Loucy (cell line): ENCODE data around the gene MPZL3.

Source experiments
- EZH2phosphoT487 ChIP-seq: fragments of 200-600 bp; IDR thresholded peaks from 2 replicates; pipeline ENCODE4 v1.6.1; 2018; ENCODE audit warnings: antibody characterized with exemption, mild to moderate bottlenecking, moderate library complexity, borderline replicate concordance
- TF ChIP-seq, protein P1 (sequence below): fragments of 200-600 bp; sonication (generic); conservative IDR thresholded peaks from 2 replicates; pipeline ENCODE4 v1.5.1; 2014; ENCODE audit warnings: mild to moderate bottlenecking, antibody characterized with exemption, low read length

DNA sequence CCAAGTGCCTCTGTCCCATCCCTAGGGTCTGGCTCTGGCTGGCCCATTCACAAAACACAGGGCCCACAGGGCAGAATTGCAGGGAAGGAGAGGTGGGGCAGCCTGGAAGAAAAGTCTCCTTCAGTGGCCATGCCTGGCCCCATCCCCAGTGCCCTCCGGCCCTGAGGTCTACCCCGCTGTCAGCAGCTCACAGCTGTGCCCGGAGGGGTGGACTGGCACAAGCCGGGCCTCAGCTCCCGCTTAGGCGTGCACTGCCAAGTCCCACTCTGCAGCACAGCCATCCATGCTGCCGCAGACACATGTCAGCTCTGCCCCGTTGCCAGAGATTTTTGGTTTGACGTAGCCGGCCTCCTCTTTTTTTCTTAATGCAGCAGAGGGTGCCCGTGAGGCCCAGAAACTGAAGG, 71.9 kb downstream of the MPZL3 start:
- TF ChIP-seq, protein P1, sequence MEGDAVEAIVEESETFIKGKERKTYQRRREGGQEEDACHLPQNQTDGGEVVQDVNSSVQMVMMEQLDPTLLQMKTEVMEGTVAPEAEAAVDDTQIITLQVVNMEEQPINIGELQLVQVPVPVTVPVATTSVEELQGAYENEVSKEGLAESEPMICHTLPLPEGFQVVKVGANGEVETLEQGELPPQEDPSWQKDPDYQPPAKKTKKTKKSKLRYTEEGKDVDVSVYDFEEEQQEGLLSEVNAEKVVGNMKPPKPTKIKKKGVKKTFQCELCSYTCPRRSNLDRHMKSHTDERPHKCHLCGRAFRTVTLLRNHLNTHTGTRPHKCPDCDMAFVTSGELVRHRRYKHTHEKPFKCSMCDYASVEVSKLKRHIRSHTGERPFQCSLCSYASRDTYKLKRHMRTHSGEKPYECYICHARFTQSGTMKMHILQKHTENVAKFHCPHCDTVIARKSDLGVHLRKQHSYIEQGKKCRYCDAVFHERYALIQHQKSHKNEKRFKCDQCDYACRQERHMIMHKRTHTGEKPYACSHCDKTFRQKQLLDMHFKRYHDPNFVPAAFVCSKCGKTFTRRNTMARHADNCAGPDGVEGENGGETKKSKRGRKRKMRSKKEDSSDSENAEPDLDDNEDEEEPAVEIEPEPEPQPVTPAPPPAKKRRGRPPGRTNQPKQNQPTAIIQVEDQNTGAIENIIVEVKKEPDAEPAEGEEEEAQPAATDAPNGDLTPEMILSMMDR = no peak
- TF ChIP-seq EZH2phosphoT487 = no peak
